GM12891 (cell line): ENCODE data around the gene SLC25A40.
"Not testable (repeated sequence)": the region's sequence is repeated elsewhere in the genome, so short reads cannot be mapped to it uniquely, and the experiment has no call there.

ENCODE experiments used
- PAX5 ChIP-seq: IDR thresholded peaks from 2 replicates; pipeline ENCODE4 v1.6.1; 2011; ENCODE audit warnings: low read length, moderate library complexity, mild to moderate bottlenecking; ENCODE audit not compliant: insufficient read depth, severe bottlenecking
- POLR2A ChIP-seq: IDR thresholded peaks from 2 replicates; pipeline ENCODE4 v1.6.1; 2011; ENCODE audit warnings: low read depth, low read length, control low read depth
- POLR2AphosphoS5 ChIP-seq: IDR thresholded peaks from 2 replicates; pipeline ENCODE4 v1.6.1; 2011; ENCODE audit warnings: low read depth, low read length, control low read depth
- POU2F2 ChIP-seq: IDR thresholded peaks from 2 replicates; pipeline ENCODE4 v1.6.1; 2011; ENCODE audit warnings: low read depth, mild to moderate bottlenecking, control low read depth, low read length, moderate library complexity
- SPI1 ChIP-seq: IDR thresholded peaks from 2 replicates; pipeline ENCODE4 v1.6.1; 2011; ENCODE audit warnings: low read depth, low read length, control low read depth
- TAF1 ChIP-seq: IDR thresholded peaks from 2 replicates; pipeline ENCODE4 v1.6.1; 2011; ENCODE audit warnings: low read depth, low read length, control low read depth

- not testable (repeated sequence) for TF ChIP-seq TAF1, SPI1, POLR2A, POLR2AphosphoS5, POU2F2, PAX5
These were observed 9.6 kb downstream of the SLC25A40 start for GRCh38 chr7:87866533-87866932.
